Measurements from ENCODE around the gene SMIM7.
A peak's percentile ranks its signal among the peaks of the same experiment; 100 is the strongest.
"Not testable (repeated sequence)": the region's sequence is repeated elsewhere in the genome, so short reads cannot be mapped to it uniquely, and the experiment has no call there.

Gene SMIM7

GRCh38 chr19:16654627-16655026 lies 5.3 kb downstream of the SMIM7 start:
- no peak for DNase-seq (ENCODE audit: low spot score)

- no peak for DNase-seq (ENCODE audit: low spot score)
These were observed 5.8 kb downstream of the SMIM7 start for GRCh38 chr19:16654140-16654539.

GRCh38 chr19:16652854-16653253 lies 7.1 kb downstream of the SMIM7 start:
- no peak for DNase-seq (ENCODE audit: low spot score)

- not testable (repeated sequence) for DNase-seq (ENCODE audit: low spot score)
These were observed 8.3 kb downstream of the SMIM7 start for GRCh38 chr19:16651421-16652188.

GRCh38 chr19:16650821-16651220 lies 9.1 kb downstream of the SMIM7 start:
- DNase-seq (ENCODE audit: low spot score) = no peak

DNA sequence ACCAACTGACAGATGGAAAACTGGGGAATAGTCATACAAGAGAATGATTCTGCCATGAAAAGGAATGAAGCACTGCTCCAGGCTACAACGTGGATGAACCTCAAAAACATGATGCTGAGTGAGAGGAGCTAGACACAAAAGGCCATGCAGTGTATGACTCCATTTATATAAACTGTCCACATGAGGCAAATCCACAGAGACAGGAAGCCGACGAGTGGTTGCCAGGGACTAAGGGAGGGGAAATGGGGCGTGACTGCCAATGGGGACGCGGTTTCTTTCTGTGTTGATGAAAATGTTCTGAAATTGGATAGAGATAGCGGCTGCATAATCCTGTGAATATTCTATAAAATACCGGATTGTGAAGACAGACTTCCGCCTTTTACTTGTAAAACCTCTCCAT lies 10.2 kb downstream of the SMIM7 start:
- no peak for DNase-seq (ENCODE audit: low spot score)

- DNase-seq (ENCODE audit: low spot score) = no peak
These were observed 14.8 kb downstream of the SMIM7 start for GRCh38 chr19:16645140-16645539.

GRCh38 chr19:16641695-16642094 lies 18.2 kb downstream of the SMIM7 start:
- DNase-seq (ENCODE audit: low spot score) = no peak

GRCh38 chr19:16640951-16641350 lies 19.0 kb downstream of the SMIM7 start:
- no peak for DNase-seq (ENCODE audit: low spot score)

DNA sequence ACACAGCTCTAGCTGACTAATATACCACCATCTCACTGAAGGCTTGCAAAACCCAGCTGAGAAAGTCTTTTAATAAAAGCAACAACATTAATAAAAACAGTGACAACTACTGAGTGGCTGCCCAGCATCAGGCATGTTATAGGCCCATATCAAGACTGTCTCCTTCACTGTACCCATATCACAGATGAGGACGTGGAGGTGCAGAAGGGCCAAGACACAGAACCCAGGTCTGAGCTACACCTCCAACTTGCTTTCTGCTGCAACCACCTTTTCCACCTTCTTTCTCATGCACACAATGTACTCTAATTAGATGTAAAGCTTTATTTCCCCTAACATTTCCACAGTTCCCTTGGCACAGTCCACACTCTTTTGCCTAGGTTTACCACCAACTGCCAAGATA lies 21.3 kb downstream of the SMIM7 start:
- DNase-seq (ENCODE audit: low spot score) = no peak

GRCh38 chr19:16637535-16637934 lies 22.4 kb downstream of the SMIM7 start:
- no peak for DNase-seq (ENCODE audit: low spot score)

DNA sequence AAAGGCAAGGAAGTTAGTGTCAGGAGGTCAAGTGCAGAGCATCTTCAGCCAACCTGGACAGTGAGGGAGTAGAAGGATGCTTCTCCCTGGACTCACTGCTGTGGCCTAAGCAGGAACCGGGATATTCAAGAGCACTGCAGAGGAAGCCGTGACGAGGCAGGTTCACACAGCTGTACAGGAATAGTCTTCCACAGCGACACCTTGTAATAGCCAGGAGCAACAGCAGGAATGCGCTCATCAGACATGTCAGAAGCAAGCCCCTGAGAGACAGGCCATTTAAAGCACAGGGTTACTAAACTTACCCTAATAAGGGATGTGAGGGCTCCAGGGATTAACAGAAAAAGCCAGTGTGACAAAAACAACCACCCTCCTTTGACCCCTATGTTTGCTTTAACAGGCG lies 28.5 kb downstream of the SMIM7 start:
- DNase-seq (ENCODE audit: low spot score) = no peak

GRCh38 chr19:16628984-16629691 lies 30.8 kb downstream of the SMIM7 start:
- DNase-seq (ENCODE audit: low spot score) = no peak

DNA sequence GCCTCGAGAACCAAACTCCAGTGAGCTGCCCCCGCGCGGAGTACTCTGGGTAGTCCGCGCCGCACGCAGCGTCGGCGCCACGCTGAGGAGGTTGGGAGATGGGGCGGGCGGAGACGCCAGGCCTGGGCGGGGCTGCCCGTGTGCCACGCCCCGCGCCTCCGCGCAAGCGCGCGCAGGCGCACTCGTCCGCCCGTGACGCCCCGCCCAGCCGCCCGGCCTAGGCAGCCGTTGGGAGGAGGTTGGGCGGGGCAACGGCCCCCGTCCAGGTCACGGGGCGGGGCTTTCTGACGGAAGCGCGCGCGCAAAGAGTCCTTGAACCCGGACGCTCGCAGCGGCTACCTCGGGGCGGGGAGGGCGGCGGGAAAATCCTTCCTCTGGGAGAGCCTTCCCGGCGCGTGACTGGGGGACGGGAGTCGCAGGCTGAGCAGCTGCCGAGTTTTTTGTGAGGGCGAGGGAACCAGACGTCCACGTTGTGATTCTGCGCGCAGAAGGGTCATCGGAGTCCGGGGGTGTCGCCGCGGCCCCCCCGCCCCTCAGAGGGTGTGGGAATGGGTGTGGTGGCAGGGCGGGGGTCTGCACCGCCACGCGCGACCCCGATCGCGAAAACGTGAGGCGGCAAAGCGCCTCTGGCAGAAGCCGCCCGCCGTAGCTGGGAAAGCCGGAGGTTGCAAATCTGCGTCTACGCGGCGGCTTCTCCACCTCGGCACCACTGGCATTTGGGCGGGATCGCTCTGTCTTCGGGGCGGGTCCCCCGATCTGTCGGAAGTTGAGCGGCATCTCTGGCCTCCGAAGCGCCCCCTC lies 31.6 kb downstream of the SMIM7 start, which contains the start of gene MED26:
Gene MED26, minus strand, starts transcription at position 22 of the 801 bp plus-strand sequence. CDS start 261 bp downstream, outside the sequence.
- peak; percentile 88 for DNase-seq (ENCODE audit: low spot score)

DNA sequence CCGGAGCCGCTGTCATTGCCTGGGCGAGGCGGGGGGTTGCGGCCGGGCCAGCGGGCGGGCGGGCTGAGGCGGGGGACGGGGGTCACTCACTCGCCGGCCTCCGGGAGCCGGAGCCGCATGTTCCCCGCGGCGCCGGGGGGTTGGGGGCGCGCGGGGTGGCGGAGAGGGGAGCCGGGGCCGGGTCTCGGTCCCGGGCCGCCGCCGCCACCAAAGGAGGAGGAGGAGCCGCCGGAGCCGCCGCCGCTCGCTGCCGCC lies 32.1 kb downstream of the SMIM7 start:
- DNase-seq (ENCODE audit: low spot score) = no peak

DNA sequence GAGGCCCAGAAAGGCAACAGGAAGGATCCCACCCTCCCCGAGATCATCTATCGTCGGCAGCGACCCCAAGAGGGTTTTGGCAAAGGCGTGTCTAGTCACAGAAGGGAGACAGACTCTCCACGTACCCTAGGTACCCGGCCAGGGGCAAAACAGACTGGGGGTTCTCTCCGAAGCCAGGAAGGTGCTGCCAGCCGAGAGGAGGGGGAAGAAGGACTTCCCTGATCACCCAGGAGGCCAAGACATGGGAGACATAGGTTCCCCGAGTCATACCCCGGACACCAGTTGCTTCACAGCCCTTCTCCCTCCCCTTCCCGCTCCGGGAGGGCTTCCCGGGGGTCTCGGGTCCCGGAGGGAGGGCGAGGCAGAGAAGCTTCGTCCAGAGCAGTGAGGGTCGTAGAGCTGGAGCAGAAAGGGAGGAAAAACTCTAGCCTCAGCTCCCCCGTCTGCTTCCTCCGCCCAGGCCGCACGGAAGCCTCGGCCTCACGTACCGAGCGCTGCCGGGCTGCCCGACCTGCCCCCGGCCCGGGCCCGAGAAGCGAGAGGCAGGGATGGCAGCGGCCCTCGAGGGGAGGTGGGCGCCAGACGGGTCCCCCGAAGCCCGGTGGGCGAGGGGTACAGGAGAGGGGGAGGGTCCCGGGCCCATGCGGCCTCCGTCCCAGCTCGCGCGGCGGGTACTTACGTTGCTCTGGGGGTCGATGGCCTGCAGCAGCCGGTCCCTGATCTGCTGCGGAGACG lies 32.6 kb downstream of the SMIM7 start:
- no peak for DNase-seq (ENCODE audit: low spot score)

DNA sequence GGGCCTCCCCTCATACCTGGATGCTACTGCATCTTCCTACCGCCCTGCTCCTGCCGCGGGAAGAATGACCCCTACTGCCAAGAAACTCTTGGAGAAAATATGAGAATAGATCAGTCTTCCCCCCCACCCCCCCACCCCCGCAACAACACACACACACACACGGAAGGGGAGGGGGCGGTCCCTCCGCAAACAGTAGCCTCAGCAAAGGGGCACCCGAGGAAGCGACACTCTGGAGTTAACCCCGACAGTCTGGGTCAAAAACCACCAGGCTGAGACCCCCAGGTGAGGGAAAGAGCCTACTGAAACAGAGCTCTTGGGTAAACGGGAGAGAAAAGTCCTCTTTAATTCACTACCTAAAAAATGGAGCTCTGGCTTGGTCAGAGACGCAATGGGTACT lies 33.1 kb downstream of the SMIM7 start:
- DNase-seq (ENCODE audit: low spot score) = no peak

GRCh38 chr19:16625163-16625958 lies 34.6 kb downstream of the SMIM7 start:
- no peak for DNase-seq (ENCODE audit: low spot score)

DNA sequence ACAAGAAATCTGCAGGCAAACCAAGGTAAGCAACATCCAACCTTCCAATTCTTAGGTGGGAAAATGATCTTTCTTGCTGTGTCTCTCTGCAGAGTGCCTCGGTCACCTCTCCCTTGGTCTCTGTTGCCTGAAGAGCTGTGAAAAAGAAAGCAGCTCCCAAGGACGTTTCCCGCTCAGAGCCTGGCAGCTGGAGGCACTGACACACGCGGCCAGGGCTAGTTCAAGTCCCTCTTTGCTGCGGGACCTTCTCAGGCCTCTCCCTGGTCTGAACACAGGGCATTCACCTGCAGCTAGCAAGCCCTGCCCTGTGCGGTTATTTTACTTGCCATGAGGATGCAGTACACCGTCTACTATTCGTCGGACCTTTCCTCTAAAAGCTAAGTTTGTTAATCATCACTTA lies 35.7 kb downstream of the SMIM7 start:
- no peak for DNase-seq (ENCODE audit: low spot score)

- no peak for DNase-seq (ENCODE audit: low spot score)
These were observed 36.4 kb downstream of the SMIM7 start for GRCh38 chr19:16623576-16623975.

DNA sequence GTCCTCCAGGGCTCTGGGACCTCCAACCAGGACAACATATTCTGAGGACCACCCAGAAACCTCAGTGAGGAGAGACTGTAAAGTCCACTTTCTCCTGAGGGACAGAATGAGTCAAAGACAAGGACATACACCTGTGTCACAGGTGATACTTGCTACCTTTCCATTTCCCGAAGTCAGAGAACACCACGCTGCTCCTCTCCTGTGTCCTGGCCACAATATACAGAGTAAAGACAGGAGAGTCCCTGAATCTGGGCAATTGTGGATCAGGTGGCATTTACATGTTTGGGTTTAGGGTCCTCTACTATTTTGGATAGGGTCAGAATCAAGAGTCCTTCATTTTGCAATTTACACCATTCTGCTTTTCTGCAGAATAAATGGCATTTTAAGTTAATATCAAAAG lies 36.9 kb downstream of the SMIM7 start:
- no peak for DNase-seq (ENCODE audit: low spot score)
